Suppressor macrophage treated with lipopolysaccharide for 4 hours (primary cell): ENCODE data around the gene RBM20.

Experiments used
- DNase-seq: peaks from one replicate; pipeline ENCODE4 v3.0.0-alpha.2; 2020

The RBM20 gene

DNA sequence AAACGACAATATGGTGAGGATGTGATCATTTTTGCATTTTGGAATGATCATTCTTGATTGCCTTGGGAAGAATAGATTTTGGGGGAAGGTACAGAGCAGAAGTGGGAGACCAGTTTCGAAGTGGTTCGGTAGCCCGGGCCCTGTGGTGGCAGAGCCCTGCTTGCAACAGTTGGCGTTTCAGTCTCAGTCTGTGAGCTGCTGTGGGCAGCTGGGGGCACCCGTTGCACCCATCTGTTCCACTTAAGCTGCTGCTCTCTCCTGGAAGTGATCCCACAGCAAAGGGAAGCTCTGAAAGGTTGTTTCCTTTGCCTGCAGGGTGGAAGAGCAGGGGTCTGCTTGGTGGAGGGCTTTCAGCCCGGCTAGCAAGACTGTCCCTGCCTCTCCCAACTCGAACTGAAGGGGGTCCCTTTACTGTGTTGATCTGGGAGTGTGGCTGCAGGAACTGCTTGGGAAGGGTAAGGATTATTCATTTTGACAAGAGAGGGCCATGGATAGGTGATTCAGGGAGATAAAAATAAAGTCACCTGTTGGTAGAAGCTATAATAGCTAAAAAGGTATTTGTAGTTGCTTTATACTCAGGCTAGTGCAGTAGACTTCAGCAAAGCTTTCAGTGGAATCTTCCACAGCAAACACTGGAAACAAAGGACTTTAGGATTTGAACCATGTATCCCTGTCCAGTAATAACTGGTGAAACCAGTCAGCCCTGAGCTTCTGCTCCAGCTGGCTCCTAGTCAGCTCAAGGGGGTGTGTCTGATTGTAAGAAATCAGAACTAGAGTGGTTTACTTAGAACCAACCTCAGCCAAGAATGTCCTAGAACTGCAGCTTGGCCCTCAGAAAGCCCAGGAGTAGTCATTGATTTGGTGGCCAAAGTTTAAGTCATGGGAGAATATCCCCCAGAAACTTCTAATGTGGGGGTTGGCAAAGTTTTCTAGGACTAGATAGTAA, 174.4 kb downstream of the RBM20 start:
- no peak for DNase-seq

DNA sequence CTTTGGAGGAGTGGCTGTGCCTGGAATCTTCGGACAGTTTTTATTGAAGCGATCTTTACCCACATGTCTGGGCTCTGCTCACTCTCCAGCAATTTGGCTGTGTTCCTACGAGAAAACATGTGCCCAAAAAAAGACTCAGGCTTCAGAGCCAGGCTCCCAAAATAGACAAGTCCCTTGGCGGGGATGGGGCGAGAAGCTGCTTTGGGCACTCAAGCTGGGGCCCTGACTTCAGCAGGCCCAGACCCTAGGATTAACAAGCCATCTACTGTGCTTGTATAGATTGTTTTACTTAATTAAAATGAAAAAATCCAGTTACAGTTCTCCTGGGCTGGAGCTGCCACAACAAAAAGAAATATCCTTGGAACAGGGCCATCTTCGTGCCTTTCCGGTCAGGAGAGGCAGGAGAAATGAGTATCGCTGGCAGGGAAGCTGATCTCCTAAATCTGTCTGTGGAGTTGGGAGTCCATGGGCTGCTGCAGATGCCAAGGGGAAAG, 176.2 kb downstream of the RBM20 start:
- DNase-seq: no peak

DNA sequence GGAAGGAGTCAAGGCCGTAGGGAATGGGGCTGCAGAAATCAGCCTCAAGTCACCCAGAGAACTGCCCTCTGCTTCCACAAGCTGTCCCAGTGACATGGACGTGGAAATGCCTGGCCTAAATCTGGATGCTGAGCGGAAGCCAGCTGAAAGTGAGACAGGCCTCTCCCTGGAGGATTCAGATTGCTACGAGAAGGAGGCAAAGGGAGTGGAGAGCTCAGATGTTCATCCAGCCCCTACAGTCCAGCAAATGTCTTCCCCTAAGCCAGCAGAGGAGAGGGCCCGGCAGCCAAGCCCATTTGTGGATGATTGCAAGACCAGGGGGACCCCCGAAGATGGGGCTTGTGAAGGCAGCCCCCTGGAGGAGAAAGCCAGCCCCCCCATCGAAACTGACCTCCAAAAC, 177.4 kb downstream of the RBM20 start:
- no peak for DNase-seq

DNA sequence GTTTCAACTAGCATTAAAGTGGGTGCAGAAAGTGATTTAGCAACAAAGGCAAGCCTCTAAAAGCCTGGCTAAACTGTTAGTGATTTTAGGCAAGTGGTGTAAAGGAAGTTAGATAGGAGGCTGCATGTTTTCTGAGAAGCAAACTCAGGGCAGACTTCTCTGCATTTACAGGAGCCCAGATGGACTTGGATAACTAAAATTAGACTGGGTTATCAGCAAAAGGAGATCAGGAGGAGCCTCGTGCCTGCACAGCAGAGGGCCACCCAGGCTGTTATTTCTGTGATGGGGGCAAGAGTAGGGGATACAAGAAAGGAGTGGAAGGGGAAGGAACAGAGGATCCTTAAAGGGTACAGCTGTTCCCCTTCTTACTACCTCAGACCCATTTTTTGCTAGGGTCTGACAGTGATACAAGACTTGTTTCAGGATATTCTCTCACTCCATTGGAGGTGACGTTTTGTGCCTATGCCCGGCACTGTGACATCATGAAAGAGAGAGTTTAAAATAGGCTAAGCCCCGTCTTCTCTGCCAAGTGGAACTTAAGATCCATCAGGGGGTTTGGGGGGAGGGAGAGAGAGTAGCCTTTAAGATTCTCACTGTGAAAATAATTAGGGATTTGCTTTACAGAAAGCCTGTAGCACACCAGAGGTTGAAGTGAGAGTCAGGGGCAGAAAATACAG, 178.0 kb downstream of the RBM20 start:
- no peak for DNase-seq

DNA sequence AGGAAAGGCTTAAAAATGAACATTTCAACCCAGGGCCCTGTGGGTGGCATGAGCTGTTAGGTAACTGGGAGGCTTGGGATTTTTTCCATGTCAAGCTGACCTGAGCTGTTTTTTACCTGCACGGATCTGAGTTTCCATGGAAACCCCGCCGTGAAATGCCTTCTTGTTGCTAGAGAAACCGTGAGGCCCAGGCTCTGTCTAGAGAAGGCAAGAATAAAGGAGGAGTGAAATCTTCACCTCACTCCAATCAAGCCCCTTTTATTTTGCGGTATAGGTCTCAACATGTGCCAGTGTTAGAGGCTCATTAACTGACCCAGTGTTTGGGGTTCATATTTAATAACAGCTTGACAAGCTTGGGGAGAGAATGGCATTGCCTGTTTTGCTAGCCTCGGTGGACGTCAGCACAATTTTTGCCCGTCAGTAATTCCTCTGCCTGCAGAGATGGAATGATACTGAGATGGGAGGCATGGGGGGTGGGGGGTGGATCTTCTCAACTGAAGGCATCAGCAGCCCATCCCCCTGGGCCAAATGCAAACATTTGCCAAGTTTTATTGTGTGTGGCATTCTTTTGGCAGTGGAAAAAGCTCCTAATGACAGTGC, 178.7 kb downstream of the RBM20 start:
- no peak for DNase-seq

DNA sequence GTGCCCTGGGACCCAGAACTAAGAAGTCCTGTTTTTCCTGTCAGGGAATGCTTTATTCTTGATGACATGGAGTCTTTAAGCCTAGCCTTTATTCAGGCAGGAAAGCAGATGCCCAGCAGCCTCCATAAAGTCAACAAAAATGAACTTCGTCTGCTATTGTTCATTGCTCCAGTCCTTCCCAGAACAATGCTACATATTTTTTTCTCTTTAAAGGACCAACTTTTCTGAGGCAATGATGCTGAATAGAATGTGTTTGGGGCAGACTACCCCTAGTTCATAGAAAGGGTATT, 180.0 kb downstream of the RBM20 start:
- no peak for DNase-seq

DNA sequence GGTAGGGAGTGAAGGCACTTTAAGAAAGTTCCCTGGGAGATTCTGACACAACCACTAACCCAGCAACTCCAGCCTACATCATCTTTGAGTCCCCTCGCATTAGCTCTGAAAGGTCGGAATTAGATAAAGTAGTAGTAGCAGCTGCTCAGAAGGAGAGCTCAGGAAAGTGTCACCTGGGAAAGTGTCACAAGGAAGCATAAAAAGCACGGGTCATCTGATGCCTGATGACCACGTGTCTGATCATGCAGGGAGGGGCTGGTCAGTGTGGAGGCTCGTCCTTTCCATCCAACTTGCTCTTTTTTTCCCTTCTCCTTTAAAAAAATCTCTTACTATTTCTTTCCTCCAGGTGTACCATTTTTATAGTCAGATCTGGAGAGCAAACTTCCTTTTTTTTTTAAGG, 180.5 kb downstream of the RBM20 start:
- DNase-seq: no peak

DNA sequence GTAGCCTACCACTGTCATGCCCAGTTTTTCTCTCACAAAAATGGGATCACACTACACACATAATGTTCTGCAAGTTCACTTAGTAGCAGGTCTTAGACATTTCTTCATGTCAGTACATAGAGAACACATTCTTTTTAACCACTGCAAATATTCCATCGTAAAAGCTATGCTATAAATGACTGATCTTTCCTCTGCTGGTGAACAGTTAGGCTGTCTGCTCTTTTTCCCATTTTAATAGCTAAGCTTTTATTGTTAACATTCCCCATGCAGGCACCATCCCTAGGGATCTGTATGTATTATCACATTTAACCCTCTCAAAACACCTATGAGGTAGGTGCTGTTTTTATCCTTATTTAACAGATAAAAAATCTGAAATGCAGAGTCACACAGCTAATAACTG, 181.4 kb downstream of the RBM20 start:
- no peak for DNase-seq

DNA sequence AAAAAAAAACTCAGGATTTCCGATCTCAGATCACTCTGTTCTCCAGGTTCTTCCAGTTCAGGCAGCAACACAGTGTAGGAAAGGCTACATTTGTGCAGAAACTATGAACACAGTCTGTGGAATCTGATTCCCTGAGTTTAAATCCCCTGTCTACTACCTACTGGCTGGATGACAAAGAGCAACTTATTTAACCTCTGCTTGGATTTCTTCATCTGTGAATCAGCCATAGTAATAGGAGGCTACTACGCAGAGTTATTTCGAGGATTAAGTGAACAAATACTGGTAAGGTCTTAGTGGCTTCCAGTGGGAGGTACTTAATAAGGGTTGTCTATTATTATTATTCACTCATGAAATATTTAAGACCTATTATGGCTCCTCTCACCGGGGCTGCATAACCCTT, 183.3 kb downstream of the RBM20 start:
- DNase-seq: no peak

DNA sequence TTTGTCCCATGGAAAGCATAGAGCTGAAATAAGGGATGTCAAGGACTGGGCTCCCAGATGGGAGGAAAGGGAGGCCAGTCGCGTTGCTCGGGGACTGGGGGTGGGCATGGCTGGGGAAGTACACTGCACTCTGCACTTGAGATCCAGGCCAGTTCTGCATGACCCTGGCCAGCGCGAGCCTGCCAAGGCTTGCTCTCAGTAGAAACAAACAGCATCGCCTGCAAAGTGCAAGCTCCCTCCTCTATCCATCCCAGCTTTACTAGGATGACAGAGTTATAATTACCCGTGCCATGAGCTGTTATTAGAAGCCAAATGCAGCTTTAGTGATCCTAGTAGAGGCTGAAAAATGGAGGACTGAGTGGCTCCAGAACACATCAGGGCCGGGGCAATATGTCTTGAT, 183.7 kb downstream of the RBM20 start:
- no peak for DNase-seq

DNA sequence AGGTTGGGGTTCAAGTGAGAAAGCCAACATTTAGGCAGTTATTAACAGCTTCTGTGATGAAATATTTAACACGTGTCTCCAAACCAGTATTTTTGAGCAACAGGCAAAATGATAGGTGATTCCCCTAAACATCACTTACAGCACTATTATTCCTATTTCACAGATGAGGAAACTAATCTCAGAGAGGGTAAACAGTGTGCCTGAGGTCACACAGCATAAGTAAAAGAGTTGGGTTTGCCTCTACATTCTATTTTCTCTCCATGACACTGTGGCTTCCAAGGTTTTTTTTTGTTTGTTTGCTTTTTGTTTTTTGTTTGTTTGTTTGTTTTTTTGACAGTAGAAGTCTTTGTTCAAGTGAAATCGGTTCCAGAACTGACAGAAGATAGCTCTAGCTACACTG, 184.4 kb downstream of the RBM20 start:
- DNase-seq: no peak

DNA sequence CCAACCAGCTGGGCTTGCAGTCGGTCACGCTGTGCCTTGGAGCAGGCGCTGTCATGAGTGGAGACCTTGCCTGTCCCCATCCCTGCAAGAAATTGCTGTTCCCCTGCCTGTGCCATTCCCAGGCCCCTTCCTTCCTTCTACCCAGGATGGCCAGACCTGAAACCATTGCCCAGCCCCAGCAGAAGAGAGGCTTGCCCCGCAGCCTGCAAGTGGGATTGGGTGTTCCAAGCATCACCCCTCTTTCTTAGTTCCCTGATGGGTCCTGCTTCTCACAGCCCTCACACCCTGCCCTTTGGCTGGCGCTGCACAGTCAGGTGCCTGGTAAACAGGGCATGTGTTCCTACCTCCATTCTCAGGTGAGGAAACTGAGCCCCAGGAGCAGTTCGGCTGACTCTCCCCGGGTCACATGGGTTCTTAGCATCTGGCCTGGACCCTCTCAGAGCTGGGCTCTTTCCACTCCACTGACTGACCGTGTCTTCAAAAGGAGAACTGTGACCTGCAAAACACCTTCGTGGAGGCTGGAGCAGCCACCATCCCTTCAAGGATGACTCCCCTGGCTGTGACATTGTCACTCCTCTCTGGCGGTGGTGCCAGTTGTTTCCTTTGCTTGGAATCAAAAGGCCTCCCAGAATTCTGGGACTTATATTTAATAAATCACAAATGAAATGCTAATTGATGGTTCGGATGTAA, 185.7 kb downstream of the RBM20 start:
- DNase-seq: no peak

DNA sequence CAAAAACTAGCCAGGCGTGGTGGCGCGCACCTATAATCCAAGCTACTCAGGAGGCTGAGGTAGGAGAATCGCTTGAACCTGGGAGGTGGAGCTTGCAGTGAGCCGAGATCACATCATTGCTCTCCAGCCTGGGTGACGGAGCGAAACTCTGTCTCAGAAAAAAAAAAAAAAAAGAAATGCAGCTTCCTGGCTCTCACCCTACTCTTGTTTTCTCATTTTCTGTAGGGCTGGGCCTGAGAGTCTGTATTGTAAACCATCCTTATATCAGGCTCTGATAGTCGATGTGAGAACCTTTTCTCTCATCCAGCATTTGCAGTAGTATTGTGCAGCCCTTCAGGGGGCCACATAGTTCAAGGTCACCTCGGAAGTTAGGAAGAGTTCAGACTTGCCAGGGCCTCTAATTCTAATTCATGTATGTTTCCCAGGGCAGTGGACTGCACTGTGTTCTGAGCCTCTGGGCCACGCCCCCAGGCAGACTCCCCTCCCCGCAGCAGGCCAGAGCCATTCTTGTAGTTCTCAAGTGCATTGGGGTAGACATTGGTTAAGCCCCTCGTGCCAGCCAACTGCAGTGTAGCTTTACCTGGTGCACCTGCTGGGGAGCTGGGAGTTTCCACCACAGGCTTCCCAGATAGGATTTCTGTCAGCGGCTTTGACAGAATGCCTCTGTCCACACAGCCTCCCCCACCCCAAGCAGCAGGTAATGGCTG, 189.3 kb downstream of the RBM20 start:
- DNase-seq: no peak

DNA sequence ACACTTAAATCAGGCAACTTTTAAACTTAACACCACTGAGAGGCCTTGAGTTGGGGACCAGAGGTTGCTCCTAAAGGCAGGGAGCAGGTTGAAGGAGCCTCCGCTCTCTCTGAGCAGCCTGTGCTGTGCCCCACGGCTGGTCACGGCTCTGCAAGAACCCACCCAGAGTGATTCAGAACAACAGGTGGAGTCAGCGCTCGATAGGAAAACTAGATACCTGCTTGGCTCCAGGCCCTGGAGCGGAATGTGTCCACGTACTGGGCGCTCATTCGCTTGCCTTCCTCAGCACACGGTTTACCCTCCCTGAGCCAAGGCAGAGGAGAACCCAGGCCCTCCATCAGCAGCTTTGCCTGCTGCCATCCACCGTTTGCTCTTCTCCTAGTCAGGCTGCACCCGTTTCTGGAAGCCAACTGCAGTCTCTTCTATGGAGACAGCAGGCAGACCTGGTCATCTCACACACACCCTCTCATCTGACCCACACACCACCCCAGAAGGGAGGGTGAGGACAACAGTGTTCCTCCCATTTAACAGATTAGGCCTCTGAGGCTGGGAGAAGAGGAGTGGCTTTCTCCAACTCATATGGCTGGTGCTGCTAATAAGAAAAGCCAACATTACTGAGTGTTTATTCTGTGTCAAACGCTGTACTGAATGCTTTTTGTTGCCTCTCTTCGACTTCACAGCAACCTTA, 189.9 kb downstream of the RBM20 start:
- DNase-seq: no peak

DNA sequence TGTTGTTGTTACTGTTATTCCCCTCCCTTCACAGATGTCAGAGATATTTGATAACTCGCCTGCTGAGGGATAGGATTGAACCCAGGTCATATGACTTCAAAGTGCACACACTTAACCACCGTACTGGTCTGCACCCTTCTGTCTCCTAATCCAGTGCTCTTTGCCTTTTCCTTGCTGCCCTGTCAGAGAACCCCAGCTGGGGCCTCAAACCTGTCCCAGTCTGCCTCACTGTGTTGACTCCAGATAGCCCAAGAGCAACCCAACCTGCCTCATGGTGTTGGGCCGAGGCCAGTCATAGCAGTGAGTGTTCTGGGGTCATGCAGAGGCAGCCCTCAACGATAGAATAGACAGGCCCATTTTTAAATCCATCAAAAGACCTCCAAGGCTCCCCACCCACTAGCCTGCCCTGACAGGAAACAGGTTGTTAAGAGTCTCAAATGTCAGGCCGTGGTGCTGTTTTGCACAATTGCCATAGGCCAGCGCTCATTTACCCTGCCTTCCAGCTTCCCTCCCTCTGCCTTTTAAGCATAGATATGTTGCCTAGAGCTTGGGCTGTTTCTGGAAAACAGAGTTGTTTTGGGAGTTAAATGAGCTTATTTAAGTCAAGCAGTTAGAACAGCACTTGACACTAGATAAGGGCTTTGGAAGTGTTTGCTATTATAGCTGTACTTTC, 190.6 kb downstream of the RBM20 start:
- DNase-seq: no peak

DNA sequence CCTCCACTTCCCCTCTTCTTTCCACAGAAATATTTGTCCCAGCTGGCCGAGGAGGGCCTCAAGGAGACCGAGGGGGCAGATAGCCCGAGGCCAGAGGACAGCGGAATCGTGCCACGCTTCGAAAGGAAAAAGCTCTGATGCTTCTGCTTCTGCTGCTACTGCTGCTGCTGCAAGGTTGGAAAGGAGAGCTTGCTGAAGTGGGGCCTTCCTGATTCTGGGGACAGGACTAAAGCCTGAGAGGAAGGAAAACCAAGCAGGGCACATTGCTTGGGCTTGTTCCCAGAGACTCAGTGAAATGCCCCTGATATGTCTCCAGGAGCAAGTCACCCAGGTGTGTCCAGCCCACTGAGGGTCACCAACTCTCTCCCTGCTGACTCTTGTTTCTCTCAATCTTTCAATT, 191.7 kb downstream of the RBM20 start:
- DNase-seq: no peak

DNA sequence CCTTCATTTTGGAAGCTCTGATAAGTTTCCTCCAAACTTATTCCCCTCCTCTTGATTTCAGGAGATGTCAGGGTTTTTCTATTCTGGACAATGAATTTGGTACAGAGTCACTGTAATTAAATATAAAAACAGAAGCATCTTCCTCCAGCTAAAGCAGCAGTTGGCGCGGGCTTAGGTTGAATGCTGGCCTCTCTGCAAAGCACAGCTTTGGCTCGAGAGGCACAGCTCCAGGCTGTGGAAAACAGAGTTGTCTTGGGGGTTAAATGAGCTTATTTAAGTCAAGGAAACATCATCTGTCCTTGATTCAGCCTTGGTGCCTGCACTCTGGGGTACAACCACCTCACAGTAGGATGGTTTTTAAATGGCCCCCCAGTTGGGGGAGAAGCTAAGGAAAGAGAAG, 192.6 kb downstream of the RBM20 start:
- DNase-seq: no peak

DNA sequence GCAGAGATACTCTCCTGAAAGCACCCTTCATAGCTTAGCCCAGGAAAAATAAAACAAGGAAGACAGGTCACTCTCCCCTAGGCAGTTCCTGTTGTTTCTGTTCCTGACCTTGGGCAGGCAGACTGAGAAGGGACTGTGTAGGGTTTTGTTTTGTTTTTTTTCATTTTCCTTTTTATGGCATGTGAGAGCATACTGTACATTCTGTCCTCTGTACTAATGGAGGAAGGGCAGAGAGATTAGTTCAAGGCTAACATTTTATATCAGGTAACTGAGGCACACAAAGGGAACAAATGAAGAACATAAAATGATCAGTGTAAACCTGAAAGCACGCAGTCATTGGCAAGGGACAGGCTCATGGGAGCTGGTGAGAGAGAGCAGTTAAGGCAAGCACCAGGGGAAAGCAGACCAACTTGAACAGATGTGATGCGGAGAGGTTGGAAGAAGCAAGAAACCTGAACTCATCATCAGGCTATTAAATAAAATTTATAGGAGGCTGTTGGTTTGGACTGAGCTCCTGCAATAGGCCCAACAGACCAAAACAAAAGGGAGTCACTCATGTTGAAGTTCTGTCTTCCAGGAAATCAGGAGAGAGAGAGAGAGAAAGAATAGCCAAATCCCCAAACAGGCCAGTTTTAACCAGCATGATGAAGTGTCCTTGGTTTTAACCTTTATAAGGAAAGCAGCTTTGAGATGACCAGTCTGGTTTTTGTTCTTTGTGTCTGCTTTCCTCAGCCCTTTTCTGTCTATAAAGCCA, 193.5 kb downstream of the RBM20 start:
- no peak for DNase-seq

DNA sequence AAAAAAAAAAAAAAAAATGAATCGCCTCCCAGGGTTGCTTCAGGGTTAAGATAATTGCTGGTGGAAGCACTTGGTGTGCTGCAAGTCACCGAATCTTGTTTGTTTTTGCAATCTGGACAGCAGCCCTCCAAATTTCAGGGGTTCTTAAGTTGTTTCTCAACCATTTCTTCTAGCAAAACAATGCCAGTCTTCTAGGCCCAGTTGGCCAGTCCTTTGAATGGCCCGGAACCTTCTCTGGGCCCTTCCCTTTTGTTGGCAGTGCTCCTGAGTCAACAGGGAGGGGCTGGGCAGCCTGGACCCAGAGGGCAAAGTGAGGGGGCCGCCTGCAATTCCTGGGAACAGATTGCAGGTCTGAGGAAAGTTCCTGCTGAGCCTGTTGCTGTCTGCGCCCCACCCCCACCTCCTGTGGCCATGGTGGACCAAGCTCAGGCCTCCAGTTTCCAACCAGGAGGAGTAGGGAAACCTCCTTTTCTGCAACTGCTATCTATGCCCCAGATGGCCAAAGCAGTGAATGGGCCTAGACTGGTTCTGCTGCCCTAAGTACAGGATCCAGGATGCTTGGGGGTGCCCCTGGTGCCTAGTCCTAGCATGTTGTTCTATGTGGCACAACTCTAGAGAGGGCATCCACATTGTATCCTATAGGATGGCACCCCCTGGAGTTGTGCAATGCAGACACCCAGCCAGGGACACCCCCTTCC, 196.2 kb downstream of the RBM20 start:
- DNase-seq: no peak

DNA sequence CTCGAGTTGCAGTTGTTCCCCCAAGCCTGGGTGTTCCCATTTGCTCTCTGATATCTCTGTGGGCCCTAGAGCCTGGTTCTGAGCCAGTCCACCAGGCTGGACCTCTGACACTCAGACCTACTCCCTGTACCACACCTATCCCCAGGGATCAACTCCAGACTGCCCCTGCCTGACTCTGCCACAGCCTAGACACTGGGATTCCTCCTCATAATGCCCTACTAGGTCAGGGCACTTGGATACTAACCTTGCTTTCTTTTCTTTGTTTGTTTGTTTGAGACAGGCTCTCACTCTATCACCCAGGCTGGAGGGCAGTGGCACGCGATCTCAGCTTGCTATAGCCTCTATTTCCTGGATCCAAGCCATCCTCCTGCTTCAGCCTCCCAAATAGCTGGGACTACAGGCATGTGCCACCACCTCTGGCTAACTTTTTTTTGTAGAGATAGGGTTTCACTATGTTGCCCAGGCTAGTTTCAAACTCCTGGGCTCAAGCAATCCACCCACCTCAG, 196.8 kb downstream of the RBM20 start:
- DNase-seq: no peak
